NB4 (cell line): ENCODE data around the gene IKZF5.

ENCODE experiments used
- POLR2A ChIP-seq: IDR thresholded peaks from 2 replicates; pipeline ENCODE4 v1.6.1; 2011; ENCODE audit warnings: mild to moderate bottlenecking; ENCODE audit not compliant: insufficient read length; ENCODE audit errors: extremely low read depth
- TF ChIP-seq, protein P1 (sequence below): IDR thresholded peaks from 2 replicates; pipeline ENCODE4 v1.6.1; 2011; ENCODE audit warnings: low read depth, low read length

GRCh38 chr10:122949296-122949695, 59.3 kb downstream of the IKZF5 start:
- TF ChIP-seq POLR2A: no peak
- TF ChIP-seq, protein P1, sequence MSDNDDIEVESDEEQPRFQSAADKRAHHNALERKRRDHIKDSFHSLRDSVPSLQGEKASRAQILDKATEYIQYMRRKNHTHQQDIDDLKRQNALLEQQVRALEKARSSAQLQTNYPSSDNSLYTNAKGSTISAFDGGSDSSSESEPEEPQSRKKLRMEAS: no peak
